Astrocyte (in vitro differentiated cells and primary cell): ENCODE results near the gene ABCC1. TPM values are rescaled to one million over a fixed set of nuclear protein-coding genes. Genes with fewer than 3 reads are reported as not detected.

Experiments used
- DNase-seq: peaks from one replicate; pipeline ENCODE4 v3.0.0-alpha.2; 2010; ENCODE audit warnings: low read depth
- FAIRE-seq: peaks from 2 replicates; lab custom pipeline; 2011; peaks lifted over from hg19 to GRCh38; lab: Jason Lieb, UNC
- H2AFZ ChIP-seq: 2 replicates; pipeline ENCODE4 v1.6.0; 2012; ENCODE audit warnings: low read depth, low read length, inconsistent platforms
- H3K27ac ChIP-seq: 2 replicates; pipeline ENCODE4 v1.5.1; 2011; ENCODE audit warnings: low read depth, low read length, inconsistent platforms
- H3K27me3 ChIP-seq: 2 replicates; pipeline ENCODE4 v1.6.0; 2011; ENCODE audit warnings: low read length, inconsistent platforms; ENCODE audit not compliant: insufficient read depth
- H3K36me3 ChIP-seq: 2 replicates; pipeline ENCODE4 v1.5.1; 2011; ENCODE audit warnings: low read length, inconsistent platforms; ENCODE audit not compliant: insufficient read depth
- H3K4me1 ChIP-seq: 2 replicates; pipeline ENCODE4 v1.5.1; 2011; ENCODE audit warnings: low read length, inconsistent platforms; ENCODE audit not compliant: insufficient read depth
- H3K4me2 ChIP-seq: 2 replicates; pipeline ENCODE4 v1.6.0; 2012; ENCODE audit warnings: low read length, inconsistent platforms
- H3K4me3 ChIP-seq: 2 replicates; pipeline ENCODE4 v1.5.1; 2011; ENCODE audit warnings: low read depth, mild to moderate bottlenecking, low read length, inconsistent platforms; ENCODE audit not compliant: insufficient read depth
- H3K79me2 ChIP-seq: 2 replicates; pipeline ENCODE4 v1.6.0; 2012; ENCODE audit warnings: mild to moderate bottlenecking, low read length, inconsistent platforms; ENCODE audit not compliant: insufficient read depth
- H3K9ac ChIP-seq: 2 replicates; pipeline ENCODE4 v1.6.0; 2012; ENCODE audit warnings: mild to moderate bottlenecking, low read length, inconsistent platforms
- H3K9me3 ChIP-seq: 2 replicates; pipeline ENCODE4 v1.5.1; 2012; ENCODE audit warnings: low read depth, mild to moderate bottlenecking, low read length, inconsistent platforms; ENCODE audit not compliant: insufficient read depth
- H4K20me1 ChIP-seq: 2 replicates; pipeline ENCODE4 v1.6.0; 2012; ENCODE audit warnings: low read length, inconsistent platforms; ENCODE audit not compliant: insufficient read depth
- H3K27ac Mint-ChIP-seq: one replicate; pipeline ENCODE4 v1.8.0; 2021; ENCODE audit warnings: mild to moderate bottlenecking, mixed read lengths; ENCODE audit not compliant: unreplicated experiment
- H3K27me3 Mint-ChIP-seq: one replicate; pipeline ENCODE4 v1.8.0; 2021; ENCODE audit warnings: low read depth, mixed read lengths; ENCODE audit not compliant: unreplicated experiment
- H3K36me3 Mint-ChIP-seq: one replicate; pipeline ENCODE4 v1.8.0; 2021; ENCODE audit warnings: low read depth, mixed read lengths; ENCODE audit not compliant: unreplicated experiment
- H3K4me1 Mint-ChIP-seq: one replicate; pipeline ENCODE4 v1.8.0; 2021; ENCODE audit warnings: low read depth, mixed read lengths; ENCODE audit not compliant: unreplicated experiment
- H3K4me3 Mint-ChIP-seq: one replicate; pipeline ENCODE4 v1.8.0; 2021; ENCODE audit warnings: mild to moderate bottlenecking, moderate library complexity, mixed read lengths; ENCODE audit not compliant: unreplicated experiment
- H3K9me3 Mint-ChIP-seq: one replicate; pipeline ENCODE4 v1.8.0; 2021; ENCODE audit warnings: mild to moderate bottlenecking, mixed read lengths; ENCODE audit not compliant: unreplicated experiment
- EZH2 ChIP-seq: IDR thresholded peaks from 2 replicates; pipeline ENCODE4 v1.6.1; 2012; ENCODE audit warnings: mild to moderate bottlenecking, low read length, inconsistent platforms; ENCODE audit not compliant: insufficient read depth
- total RNA-seq: library from RNA; stranded (reverse); gene quantifications from 2 replicates; pipeline ENCODE4 v1.2.1, GENCODE V29; 2021
- TF ChIP-seq, protein P1 (sequence below): IDR thresholded peaks from 2 replicates; pipeline ENCODE4 v1.5.1; 2011; ENCODE audit warnings: low read depth, mild to moderate bottlenecking, inconsistent platforms, low read length, moderate library complexity; ENCODE audit not compliant: insufficient read depth

The ABCC1 gene
- total RNA-seq, 1 donor from 2014 or later: 42.1 TPM

GRCh38 chr16:16047761-16048160 lies 98.3 kb downstream of the ABCC1 start:
- Mint-ChIP-seq H3K36me3 (peaks cover 34% of the 10 kb centered on the region), H3K4me3 (no peak overlapping the region), H3K9me3 (no peaks in the 10 kb centered on the region), H3K27ac (no peak overlapping the region), H3K27me3 (no peaks in the 10 kb centered on the region), H3K4me1 (peaks cover 5% of the 10 kb centered on the region)
- DNase-seq (no peak), FAIRE-seq (no peak)
- no peak overlapping the region for H3K9ac ChIP-seq
- no peak overlapping the region for H2AFZ ChIP-seq
- H3K4me2 ChIP-seq: no peak overlapping the region
- H3K4me1 ChIP-seq: no peaks in the 10 kb centered on the region
- H3K27me3 ChIP-seq: no peaks in the 10 kb centered on the region
- no peaks in the 10 kb centered on the region for H3K9me3 ChIP-seq
- H3K79me2 ChIP-seq: no peaks in the 10 kb centered on the region
- TF ChIP-seq, protein P1, sequence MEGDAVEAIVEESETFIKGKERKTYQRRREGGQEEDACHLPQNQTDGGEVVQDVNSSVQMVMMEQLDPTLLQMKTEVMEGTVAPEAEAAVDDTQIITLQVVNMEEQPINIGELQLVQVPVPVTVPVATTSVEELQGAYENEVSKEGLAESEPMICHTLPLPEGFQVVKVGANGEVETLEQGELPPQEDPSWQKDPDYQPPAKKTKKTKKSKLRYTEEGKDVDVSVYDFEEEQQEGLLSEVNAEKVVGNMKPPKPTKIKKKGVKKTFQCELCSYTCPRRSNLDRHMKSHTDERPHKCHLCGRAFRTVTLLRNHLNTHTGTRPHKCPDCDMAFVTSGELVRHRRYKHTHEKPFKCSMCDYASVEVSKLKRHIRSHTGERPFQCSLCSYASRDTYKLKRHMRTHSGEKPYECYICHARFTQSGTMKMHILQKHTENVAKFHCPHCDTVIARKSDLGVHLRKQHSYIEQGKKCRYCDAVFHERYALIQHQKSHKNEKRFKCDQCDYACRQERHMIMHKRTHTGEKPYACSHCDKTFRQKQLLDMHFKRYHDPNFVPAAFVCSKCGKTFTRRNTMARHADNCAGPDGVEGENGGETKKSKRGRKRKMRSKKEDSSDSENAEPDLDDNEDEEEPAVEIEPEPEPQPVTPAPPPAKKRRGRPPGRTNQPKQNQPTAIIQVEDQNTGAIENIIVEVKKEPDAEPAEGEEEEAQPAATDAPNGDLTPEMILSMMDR: no peak
- TF ChIP-seq EZH2: no peak
- H3K36me3 ChIP-seq: peaks cover 22% of the 10 kb centered on the region
- H4K20me1 ChIP-seq: peaks cover 23% of the 10 kb centered on the region
- no peak overlapping the region for H3K27ac ChIP-seq
- H3K4me3 ChIP-seq: no peak overlapping the region

DNA sequence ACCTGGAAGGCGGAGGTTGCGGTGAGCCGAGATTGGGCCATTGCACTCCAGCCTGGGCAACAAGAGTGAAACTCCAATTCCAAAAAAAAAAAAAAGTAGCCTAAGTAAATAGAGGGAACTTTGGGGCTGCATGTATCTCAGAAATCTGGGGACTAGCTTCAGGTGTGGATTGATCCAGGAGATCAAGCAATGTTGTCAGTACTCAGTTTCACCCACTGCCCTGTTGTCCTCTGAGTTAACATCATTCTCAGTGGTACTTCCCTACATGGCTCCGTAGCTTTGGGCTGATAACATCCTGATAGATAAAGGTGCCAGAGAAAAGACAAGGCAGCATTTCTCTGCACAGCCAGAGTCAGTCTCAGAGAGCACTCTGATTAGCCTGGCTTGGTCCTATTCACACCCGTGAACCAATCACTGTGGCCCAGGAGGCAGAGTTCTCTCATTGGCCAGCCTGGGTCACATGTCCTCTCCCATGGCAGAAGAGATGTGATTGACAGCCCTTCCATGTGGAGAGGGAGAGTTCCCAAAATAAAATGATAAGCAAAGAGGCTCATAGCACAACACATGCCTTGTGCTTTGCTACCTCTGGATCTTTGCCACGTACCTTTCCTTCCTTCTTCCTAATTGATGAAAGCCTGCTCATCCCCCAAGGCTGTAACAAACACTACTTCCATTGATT lies 99.6 kb downstream of the ABCC1 start:
- Histone ChIP-seq H3K4me2 (no peak overlapping the region), H3K4me1 (no peaks in the 10 kb centered on the region), H4K20me1 (peaks cover 25% of the 10 kb centered on the region), H3K27ac (no peak overlapping the region), H3K36me3 (peaks cover 24% of the 10 kb centered on the region), H3K9ac (no peak overlapping the region), H2AFZ (no peak overlapping the region), H3K9me3 (no peaks in the 10 kb centered on the region), H3K79me2 (no peaks in the 10 kb centered on the region), H3K4me3 (no peak overlapping the region), H3K27me3 (no peaks in the 10 kb centered on the region)
- DNase-seq (no peak), FAIRE-seq (no peak)
- Mint-ChIP-seq H3K27me3 (no peaks in the 10 kb centered on the region), H3K4me1 (peaks cover 5% of the 10 kb centered on the region), H3K9me3 (no peaks in the 10 kb centered on the region), H3K36me3 (peaks cover 34% of the 10 kb centered on the region), H3K4me3 (no peak overlapping the region), H3K27ac (no peak overlapping the region)
- TF ChIP-seq, protein P1: no peak
- no peak for TF ChIP-seq EZH2

GRCh38 chr16:16050106-16050505 lies 100.7 kb downstream of the ABCC1 start:
- Mint-ChIP-seq H3K4me3 (no peak overlapping the region), H3K27ac (no peak overlapping the region), H3K9me3 (no peaks in the 10 kb centered on the region), H3K36me3 (peaks cover 33% of the 10 kb centered on the region), H3K4me1 (peaks cover 5% of the 10 kb centered on the region), H3K27me3 (no peaks in the 10 kb centered on the region)
- H4K20me1 ChIP-seq: peaks cover 27% of the 10 kb centered on the region
- H3K9me3 ChIP-seq: no peaks in the 10 kb centered on the region
- DNase-seq (no peak), FAIRE-seq (no peak)
- no peaks in the 10 kb centered on the region for H3K79me2 ChIP-seq
- no peak overlapping the region for H3K9ac ChIP-seq
- no peak overlapping the region for H2AFZ ChIP-seq
- H3K27me3 ChIP-seq: no peaks in the 10 kb centered on the region
- TF ChIP-seq, protein P1: no peak
- TF ChIP-seq EZH2: no peak
- H3K4me1 ChIP-seq: no peaks in the 10 kb centered on the region
- peaks cover 23% of the 10 kb centered on the region for H3K36me3 ChIP-seq
- H3K27ac ChIP-seq: no peak overlapping the region
- H3K4me2 ChIP-seq: no peak overlapping the region
- H3K4me3 ChIP-seq: no peak overlapping the region
